H9 (cell line): Measurements from ENCODE around the gene MGLL. TPM values are rescaled to one million over a fixed set of nuclear protein-coding genes. Genes with fewer than 3 reads are reported as not detected.

Experiments used
- DNase-seq: peaks from one replicate; pipeline ENCODE4 v3.0.0-alpha.2; 2017
- H2AFZ ChIP-seq: one replicate; pipeline ENCODE4 v1.6.1; 2013; ENCODE audit warnings: mild to moderate bottlenecking, low read length, control low read depth, moderate library complexity
- H2AK5ac ChIP-seq: 2 replicates; pipeline ENCODE4 v1.6.1; 2013; ENCODE audit warnings: low read length, control low read depth, mixed read lengths; ENCODE audit not compliant: insufficient read length
- H2BK120ac ChIP-seq: one replicate; pipeline ENCODE4 v1.6.1; 2013; ENCODE audit warnings: low read depth, mild to moderate bottlenecking, low read length, control low read depth, inconsistent platforms; ENCODE audit not compliant: poor library complexity, severe bottlenecking
- H2BK12ac ChIP-seq: 2 replicates; pipeline ENCODE4 v1.6.1; 2013; ENCODE audit warnings: low read length, control low read depth, mixed read lengths, low read depth; ENCODE audit not compliant: insufficient read length
- H2BK15ac ChIP-seq: 2 replicates; pipeline ENCODE4 v1.6.1; 2013; ENCODE audit warnings: low read depth, low read length, control low read depth
- H2BK20ac ChIP-seq: one replicate; pipeline ENCODE4 v1.6.1; 2013; ENCODE audit warnings: low read depth, mild to moderate bottlenecking, low read length, control low read depth, inconsistent platforms; ENCODE audit not compliant: poor library complexity, severe bottlenecking
- H2BK5ac ChIP-seq: 2 replicates; pipeline ENCODE4 v1.6.1; 2013; ENCODE audit warnings: low read length, control low read depth, mixed read lengths; ENCODE audit not compliant: insufficient read length
- H3K14ac ChIP-seq: 2 replicates; pipeline ENCODE4 v1.6.1; 2013; ENCODE audit warnings: low read length, control low read depth; ENCODE audit not compliant: insufficient read depth
- H3K18ac ChIP-seq: 2 replicates; pipeline ENCODE4 v1.6.1; 2013; ENCODE audit warnings: low read depth, mild to moderate bottlenecking, mixed read lengths, low read length, control low read depth; ENCODE audit not compliant: insufficient read length
- H3K23ac ChIP-seq: 2 replicates; pipeline ENCODE4 v1.6.1; 2013; ENCODE audit warnings: low read length, control low read depth, mixed read lengths, low read depth; ENCODE audit not compliant: insufficient read length
- H3K23me2 ChIP-seq: 2 replicates; pipeline ENCODE4 v1.6.1; 2013; ENCODE audit warnings: low read depth, mild to moderate bottlenecking, mixed read lengths, low read length, control low read depth; ENCODE audit not compliant: insufficient read length, poor library complexity, severe bottlenecking
- H3K27ac ChIP-seq: 2 replicates; pipeline ENCODE4 v1.5.1; 2013; ENCODE audit warnings: low read length, control low read depth, mixed read lengths, low read depth; ENCODE audit not compliant: insufficient read length
- H3K27me3 ChIP-seq: 2 replicates; pipeline ENCODE4 v1.6.1; 2013; ENCODE audit warnings: low read length, control low read depth, inconsistent platforms; ENCODE audit not compliant: insufficient read depth
- H3K4ac ChIP-seq: 2 replicates; pipeline ENCODE4 v1.6.1; 2013; ENCODE audit warnings: low read depth, mild to moderate bottlenecking, control low read depth, inconsistent platforms, low read length, moderate library complexity
- H3K4me1 ChIP-seq: 2 replicates; pipeline ENCODE4 v1.6.1; 2013; ENCODE audit warnings: low read length, control low read depth, inconsistent platforms; ENCODE audit not compliant: insufficient read depth
- H3K4me2 ChIP-seq: 2 replicates; pipeline ENCODE4 v1.6.1; 2013; ENCODE audit warnings: low read length, control low read depth, mixed read lengths; ENCODE audit not compliant: insufficient read length, insufficient read depth
- H3K56ac ChIP-seq: 2 replicates; pipeline ENCODE4 v1.6.1; 2013; ENCODE audit warnings: low read depth, mild to moderate bottlenecking, mixed read lengths, low read length, control low read depth; ENCODE audit not compliant: insufficient read length
- H3K79me1 ChIP-seq: 2 replicates; pipeline ENCODE4 v1.6.1; 2013; ENCODE audit warnings: low read depth, mild to moderate bottlenecking, moderate library complexity, low read length, control low read depth, inconsistent platforms; ENCODE audit not compliant: insufficient read depth, poor library complexity, severe bottlenecking
- H3K79me2 ChIP-seq: 2 replicates; pipeline ENCODE4 v1.6.1; 2013; ENCODE audit warnings: low read length, control low read depth, inconsistent platforms; ENCODE audit not compliant: insufficient read depth
- H3K9ac ChIP-seq: 2 replicates; pipeline ENCODE4 v1.6.1; 2013; ENCODE audit warnings: low read length, control low read depth, mixed read lengths; ENCODE audit not compliant: insufficient read length; ENCODE audit errors: extremely low read depth
- H3K9me3 ChIP-seq: one replicate; pipeline ENCODE4 v1.6.1; 2013; ENCODE audit warnings: low read depth, low read length, inconsistent platforms; ENCODE audit not compliant: control insufficient read depth
- H3T11ph ChIP-seq: one replicate; pipeline ENCODE4 v1.6.1; 2013; ENCODE audit warnings: mild to moderate bottlenecking, low read length, control low read depth, inconsistent platforms
- H4K20me1 ChIP-seq: one replicate; pipeline ENCODE4 v1.6.1; 2013; ENCODE audit not compliant: control insufficient read depth, insufficient read length, insufficient read depth
- H4K5ac ChIP-seq: 2 replicates; pipeline ENCODE4 v1.6.1; 2013; ENCODE audit warnings: low read depth, mild to moderate bottlenecking, mixed read lengths, low read length, control low read depth; ENCODE audit not compliant: insufficient read length
- H4K8ac ChIP-seq: replicated peaks from 2 replicates; pipeline ENCODE4 v1.6.1; 2013; ENCODE audit warnings: low read length, control low read depth, mixed read lengths, low read depth; ENCODE audit not compliant: insufficient read length
- H4K91ac ChIP-seq: 2 replicates; pipeline ENCODE4 v1.6.1; 2013; ENCODE audit warnings: low read depth, mild to moderate bottlenecking, moderate library complexity, mixed read lengths, low read length, control low read depth; ENCODE audit not compliant: insufficient read length
- H3K27ac Mint-ChIP-seq, 3 experiments: 2 replicates in 2 of 3; 3 replicates in 1 of 3; pipeline ENCODE4 v1.8.0; 2020 to 2021; ENCODE audit warnings: mixed read lengths in 3 of 3, mild to moderate bottlenecking in 1 of 3, moderate library complexity in 1 of 3
- H3K27me3 Mint-ChIP-seq: 2 replicates; pipeline ENCODE4 v1.8.0; 2021; ENCODE audit warnings: low read depth, mild to moderate bottlenecking, moderate library complexity, mixed read lengths
- H3K36me3 Mint-ChIP-seq, 3 experiments: 2 replicates in 2 of 3; 3 replicates in 1 of 3; pipeline ENCODE4 v1.8.0; 2020 to 2021; ENCODE audit warnings: low read depth in 3 of 3, mixed read lengths in 3 of 3; ENCODE audit not compliant: insufficient read depth in 1 of 3
- H3K4me1 Mint-ChIP-seq, 2 experiments: 2 replicates each; pipeline ENCODE4 v1.8.0; 2020; ENCODE audit warnings: mixed read lengths in 2 of 2
- H3K4me3 Mint-ChIP-seq, 2 experiments: 2 replicates in 1 of 2; 3 replicates in 1 of 2; pipeline ENCODE4 v1.8.0; 2020 to 2021; ENCODE audit warnings: mild to moderate bottlenecking in 2 of 2, mixed read lengths in 2 of 2, moderate library complexity in 1 of 2
- H3K9me3 Mint-ChIP-seq, 2 experiments: 2 replicates in 1 of 2; 3 replicates in 1 of 2; pipeline ENCODE4 v1.8.0; 2020; ENCODE audit warnings: mild to moderate bottlenecking in 2 of 2, mixed read lengths in 2 of 2, moderate library complexity in 1 of 2
- WGBS: extraction: QIAGEN DNeasy Blood & Tissue Kit; methylation state at CpG from one replicate; pipeline ENCODE4 v1.1.7; 2013; ENCODE audit warnings: missing lambda C conversion rate, low lambda C conversion rate, mixed read lengths; ENCODE audit not compliant: insufficient read length; ENCODE audit errors: extremely low coverage; 5-methylcytosine and 5-hydroxymethylcytosine counted together
- total RNA-seq: library from RNA; stranded (reverse); gene quantifications from 2 replicates; pipeline ENCODE4 v1.2.1, GENCODE V29; 2021
- TF ChIP-seq, protein P1 (sequence below): fragments of 200-600 bp; sonication (generic); conservative IDR thresholded peaks from 3 replicates; pipeline ENCODE4 v1.8.0; 2021; ENCODE audit warnings: antibody characterized with exemption, mild to moderate bottlenecking

Gene MGLL
- total RNA-seq, 1 experiment from 2014 or later: 0.11 TPM

DNA sequence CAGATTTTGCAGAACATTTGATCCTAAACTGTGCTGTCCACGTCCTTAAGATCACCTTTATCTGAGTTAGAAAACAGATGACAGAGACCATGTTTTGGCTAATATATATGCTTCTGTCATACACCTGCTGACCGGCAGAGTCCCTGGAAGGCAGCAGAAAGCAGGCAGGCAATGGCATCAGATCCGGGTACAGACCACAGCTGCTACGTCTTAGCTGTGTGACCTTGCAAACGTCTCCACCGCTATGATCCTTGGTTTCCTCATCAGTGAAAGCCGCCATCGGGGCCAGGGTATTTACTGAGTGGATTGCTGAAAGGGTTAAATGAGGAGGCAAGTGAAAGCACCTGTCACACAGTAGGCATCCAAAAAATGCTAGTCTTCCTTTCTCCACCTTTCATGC lies 77.4 kb downstream of the MGLL start:
- Histone ChIP-seq H3K18ac (no peak overlapping the region), H3K27ac (no peak overlapping the region), H2AK5ac (no peak overlapping the region), H3K79me2 (no peaks in the 10 kb centered on the region), H4K5ac (no peak overlapping the region), H3K23me2 (no peaks in the 10 kb centered on the region), H2BK15ac (no peak overlapping the region), H3K27me3 (no peaks in the 10 kb centered on the region), H3K4ac (no peak overlapping the region), H4K8ac (no peak overlapping the region), H2BK5ac (no peak overlapping the region), H3K9me3 (no peaks in the 10 kb centered on the region), H4K91ac (no peak overlapping the region), H2BK120ac (no peak overlapping the region), H3K4me2 (no peak overlapping the region), H3K56ac (no peak overlapping the region), H2BK20ac (no peak overlapping the region), H3T11ph (no peak overlapping the region), H4K20me1 (no peaks in the 10 kb centered on the region), H3K4me1 (no peaks in the 10 kb centered on the region), H3K79me1 (no peaks in the 10 kb centered on the region), H3K14ac (no peak overlapping the region), H3K23ac (no peak overlapping the region), H2BK12ac (no peak overlapping the region), H2AFZ (no peak overlapping the region), H3K9ac (no peak overlapping the region)
- Mint-ChIP-seq H3K36me3 (no peaks in the 10 kb centered on the region; a peak in 1 of 7 replicates), H3K9me3 (no peaks in the 10 kb centered on the region), H3K4me3 (no peak overlapping the region), H3K27me3 (peaks cover 4% of the 10 kb centered on the region; the same call in 1 of the 2 replicates), H3K27ac (no peak overlapping the region), H3K4me1 (peaks cover 9 to 18% of the 10 kb centered on the region in 2 experiments; a peak in 3 of 4 replicates)
- DNase-seq: no peak
- WGBS: no CpG with 5 or more reads among the region's 8 CpGs
- TF ChIP-seq, protein P1, sequence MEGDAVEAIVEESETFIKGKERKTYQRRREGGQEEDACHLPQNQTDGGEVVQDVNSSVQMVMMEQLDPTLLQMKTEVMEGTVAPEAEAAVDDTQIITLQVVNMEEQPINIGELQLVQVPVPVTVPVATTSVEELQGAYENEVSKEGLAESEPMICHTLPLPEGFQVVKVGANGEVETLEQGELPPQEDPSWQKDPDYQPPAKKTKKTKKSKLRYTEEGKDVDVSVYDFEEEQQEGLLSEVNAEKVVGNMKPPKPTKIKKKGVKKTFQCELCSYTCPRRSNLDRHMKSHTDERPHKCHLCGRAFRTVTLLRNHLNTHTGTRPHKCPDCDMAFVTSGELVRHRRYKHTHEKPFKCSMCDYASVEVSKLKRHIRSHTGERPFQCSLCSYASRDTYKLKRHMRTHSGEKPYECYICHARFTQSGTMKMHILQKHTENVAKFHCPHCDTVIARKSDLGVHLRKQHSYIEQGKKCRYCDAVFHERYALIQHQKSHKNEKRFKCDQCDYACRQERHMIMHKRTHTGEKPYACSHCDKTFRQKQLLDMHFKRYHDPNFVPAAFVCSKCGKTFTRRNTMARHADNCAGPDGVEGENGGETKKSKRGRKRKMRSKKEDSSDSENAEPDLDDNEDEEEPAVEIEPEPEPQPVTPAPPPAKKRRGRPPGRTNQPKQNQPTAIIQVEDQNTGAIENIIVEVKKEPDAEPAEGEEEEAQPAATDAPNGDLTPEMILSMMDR: no peak
